NCI-H128 (cell line): ENCODE measurements around the gene RUNX3.

ENCODE experiments used
- DNase-seq: peaks from one replicate; lab custom pipeline; 2025; ENCODE audit not compliant: unreplicated experiment; lab: John Stamatoyannopoulos, UW

The RUNX3 gene

DNA sequence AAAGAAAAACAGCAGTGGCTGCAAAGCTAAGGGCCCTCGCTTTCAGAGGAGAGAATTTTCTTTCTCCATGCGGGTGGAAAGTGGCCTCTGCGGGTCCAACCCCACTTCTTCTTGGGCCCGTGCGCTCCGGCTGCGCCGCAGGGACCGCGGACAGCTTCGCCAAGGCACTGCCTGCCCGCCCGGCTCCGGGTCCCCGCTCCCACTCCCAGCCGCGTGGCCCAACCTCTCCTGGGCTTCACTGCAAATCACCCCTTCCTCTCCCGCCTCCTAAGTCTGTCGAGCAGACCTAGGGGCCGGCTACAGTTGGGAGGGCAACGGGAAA lies 1.0 kb upstream of the RUNX3 start:
- no peak for DNase-seq

DNA sequence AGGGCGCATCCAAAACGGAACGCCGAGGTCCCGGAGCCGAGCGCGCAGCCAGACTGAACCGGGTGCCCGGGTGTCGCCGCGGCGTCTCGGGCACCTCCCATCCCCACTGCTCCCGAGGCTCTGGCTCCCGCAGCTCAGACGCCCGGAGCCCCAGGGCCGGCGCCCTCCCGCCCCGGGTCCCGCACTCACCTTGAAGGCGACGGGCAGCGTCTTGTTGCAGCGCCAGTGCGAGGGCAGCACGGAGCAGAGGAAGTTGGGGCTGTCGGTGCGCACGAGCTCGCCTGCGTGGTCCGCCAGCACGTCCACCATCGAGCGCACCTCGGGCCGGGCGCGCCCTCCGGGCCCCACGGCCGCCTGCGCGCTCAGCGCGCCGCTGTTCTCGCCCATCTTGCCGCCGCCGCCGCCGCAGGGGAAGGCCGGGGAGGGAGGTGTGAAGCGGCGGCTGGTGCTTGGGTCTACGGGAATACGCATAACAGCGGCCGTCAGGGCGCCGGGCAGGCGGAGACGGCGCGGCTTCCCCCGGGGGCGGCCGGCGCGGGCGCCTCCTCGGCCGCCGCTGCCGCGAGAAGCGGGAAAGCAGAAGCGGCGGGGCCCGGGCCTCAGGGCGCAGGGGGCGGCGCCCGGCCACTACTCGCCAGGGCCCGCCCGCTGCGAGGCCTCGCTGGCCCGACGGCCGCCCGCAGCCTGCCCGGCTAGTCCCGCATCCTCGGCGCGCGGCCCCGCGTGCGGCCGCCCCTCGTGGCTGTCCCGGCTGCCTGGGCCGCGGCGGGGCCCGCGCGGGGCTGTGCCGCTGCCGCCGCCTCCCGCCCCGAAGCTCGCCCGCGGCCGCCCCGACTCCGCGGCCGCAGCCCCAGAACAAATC lies 447 bp downstream of the RUNX3 start:
- no peak for DNase-seq

- no peak for DNase-seq
Measured at GRCh38 chr1:24928689-24929397, 1.2 kb downstream of the RUNX3 start.

- DNase-seq: no peak
Measured at GRCh38 chr1:24927988-24928688, 1.9 kb downstream of the RUNX3 start.

GRCh38 chr1:24927473-24927872 lies 2.6 kb downstream of the RUNX3 start:
- no peak for DNase-seq

GRCh38 chr1:24926563-24927249 lies 3.4 kb downstream of the RUNX3 start:
- DNase-seq: no peak

- no peak for DNase-seq
Measured at GRCh38 chr1:24925963-24926362, 4.1 kb downstream of the RUNX3 start.

- DNase-seq: no peak
Measured at GRCh38 chr1:24925082-24925779, 4.8 kb downstream of the RUNX3 start.

GRCh38 chr1:24923485-24924113 lies 6.5 kb downstream of the RUNX3 start:
- DNase-seq: no peak

DNA sequence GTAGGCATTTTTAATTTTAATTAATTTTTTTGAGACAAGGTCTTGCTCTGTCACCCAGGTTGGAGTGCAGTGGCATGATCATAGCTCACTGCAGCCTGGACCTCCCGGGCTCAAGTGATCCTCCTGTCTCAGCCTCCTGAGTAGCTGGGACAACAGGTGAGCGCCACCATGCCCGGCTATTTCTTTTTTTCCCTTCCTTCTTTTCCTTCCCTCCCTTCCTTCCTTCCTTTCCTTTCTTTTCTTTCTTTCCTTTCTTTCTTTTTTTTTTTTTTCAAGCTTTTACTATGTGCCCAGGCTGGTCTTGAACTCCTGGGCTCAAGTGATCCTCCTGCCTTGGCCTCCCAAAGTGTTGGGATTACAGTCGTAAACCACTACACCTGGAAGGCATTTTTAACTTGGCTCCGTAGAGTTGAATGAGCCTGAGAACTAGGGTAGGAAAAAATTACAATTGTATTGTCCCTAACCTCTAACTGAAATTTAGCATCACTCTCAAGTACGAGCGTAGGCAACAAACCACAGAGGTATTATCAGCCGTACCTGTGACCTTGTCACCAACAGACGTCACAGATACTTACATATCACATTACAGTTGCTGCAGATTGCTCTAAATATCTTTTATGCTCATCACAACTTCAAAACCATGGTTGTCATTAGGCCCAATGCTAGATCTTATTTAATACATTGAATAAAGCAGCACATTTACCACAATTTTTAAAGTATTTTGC lies 8.0 kb downstream of the RUNX3 start:
- no peak for DNase-seq

GRCh38 chr1:24921412-24921811 lies 8.7 kb downstream of the RUNX3 start:
- no peak for DNase-seq

- DNase-seq: no peak
Measured at GRCh38 chr1:24920533-24920925, 9.5 kb downstream of the RUNX3 start.

- DNase-seq: no peak
Measured at GRCh38 chr1:24919791-24920532, 10.1 kb downstream of the RUNX3 start.

DNA sequence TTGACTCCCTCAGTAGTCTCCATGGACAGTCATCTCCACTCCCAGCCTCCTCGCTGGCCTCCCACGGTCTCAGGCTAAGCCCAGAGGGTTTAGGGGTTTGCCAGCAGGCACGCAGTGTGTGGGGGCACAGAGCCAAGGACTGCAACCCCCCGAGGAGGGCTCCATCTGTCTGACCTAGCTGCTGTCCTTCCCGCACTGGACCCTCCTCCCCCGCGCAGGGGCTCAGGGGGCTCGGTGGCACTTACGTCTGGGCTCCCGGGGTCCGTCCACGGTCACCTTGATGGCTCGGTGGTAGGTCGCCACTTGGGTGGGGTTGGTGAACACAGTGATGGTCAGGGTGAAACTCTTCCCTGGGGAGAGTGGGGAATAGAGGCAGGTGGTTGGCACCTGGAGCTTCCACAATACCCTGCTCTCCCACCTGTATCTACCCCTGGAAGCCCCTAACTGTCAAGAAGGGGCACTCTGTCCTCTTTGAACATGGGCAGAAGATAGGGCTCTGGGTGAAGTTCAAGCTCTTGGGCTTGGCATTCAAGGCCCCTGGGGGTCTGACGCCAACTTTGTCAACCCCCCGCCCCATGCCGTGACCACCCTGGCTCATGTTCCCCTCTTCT lies 11.0 kb downstream of the RUNX3 start:
- DNase-seq: no peak

DNA sequence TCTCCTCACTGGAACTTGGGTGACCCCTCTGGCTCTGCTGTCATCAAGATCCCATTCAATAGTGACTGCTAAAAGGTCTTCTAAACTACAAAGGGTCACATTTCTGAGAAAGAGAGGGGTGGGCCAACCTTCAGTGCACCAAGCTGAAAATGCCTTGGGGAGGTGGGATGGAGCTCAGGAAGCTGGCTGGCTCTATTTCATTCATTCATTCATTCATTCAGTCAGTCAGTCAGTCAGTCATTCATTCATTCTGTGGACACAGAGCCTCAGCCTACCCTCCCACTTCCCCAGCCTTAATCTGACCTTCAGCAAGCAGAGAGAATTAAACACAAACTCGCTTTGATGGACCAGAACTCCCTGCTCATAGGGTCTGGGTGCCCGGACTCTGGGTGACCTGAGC lies 11.7 kb downstream of the RUNX3 start:
- no peak for DNase-seq

- DNase-seq: no peak
Measured at GRCh38 chr1:24917327-24918074, 12.6 kb downstream of the RUNX3 start.

GRCh38 chr1:24915816-24916602 lies 14.1 kb downstream of the RUNX3 start:
- DNase-seq: no peak
